DOHH2 (cell line): ENCODE results near the gene EPHB1.
"Not testable (repeated sequence)": the region's sequence is repeated elsewhere in the genome, so short reads cannot be mapped to it uniquely, and the experiment has no call there.

Experiments
- H3F3A ChIP-seq: fragments of 200-600 bp; sonication (generic), shearing (Covaris generic); 2 replicates; pipeline ENCODE4 v1.6.0; 2016; ENCODE audit warnings: antibody characterized with exemption, mild to moderate bottlenecking; ENCODE audit not compliant: control insufficient read depth, insufficient read depth
- H3K27ac ChIP-seq: fragments of 200-600 bp; sonication (generic); 2 replicates; pipeline ENCODE4 v1.5.1; 2014; ENCODE audit warnings: low read depth, mild to moderate bottlenecking, low read length, moderate library complexity
- H3K27me3 ChIP-seq: fragments of 200-600 bp; sonication (generic); 2 replicates; pipeline ENCODE4 v1.6.1; 2014; ENCODE audit warnings: mild to moderate bottlenecking, low read length, mixed read lengths; ENCODE audit not compliant: control insufficient read depth
- H3K36me3 ChIP-seq: fragments of 200-600 bp; sonication (generic); 2 replicates; pipeline ENCODE4 v1.6.1; 2014; ENCODE audit warnings: mild to moderate bottlenecking, low read length, moderate library complexity, mixed read lengths; ENCODE audit not compliant: control insufficient read depth
- H3K4me1 ChIP-seq: fragments of 200-600 bp; sonication (generic); 2 replicates; pipeline ENCODE4 v1.6.1; 2014; ENCODE audit warnings: mild to moderate bottlenecking, low read length, mixed read lengths; ENCODE audit not compliant: control insufficient read depth
- H3K4me2 ChIP-seq: fragments of 200-600 bp; sonication (generic); 2 replicates; pipeline ENCODE4 v1.6.0; 2014; ENCODE audit warnings: mild to moderate bottlenecking, low read length, moderate library complexity
- H3K4me3 ChIP-seq: fragments of 200-600 bp; sonication (generic); 2 replicates; pipeline ENCODE4 v1.5.1; 2014; ENCODE audit warnings: mild to moderate bottlenecking, low read length, mixed read lengths
- H3K79me2 ChIP-seq: fragments of 200-600 bp; sonication (generic); 2 replicates; pipeline ENCODE4 v1.6.1; 2014; ENCODE audit warnings: mild to moderate bottlenecking, low read length, mixed read lengths; ENCODE audit not compliant: control insufficient read depth
- H3K9me2 ChIP-seq: fragments of 200-600 bp; sonication (generic); replicated peaks from 2 replicates; pipeline ENCODE4 v1.6.1; 2014; ENCODE audit warnings: mild to moderate bottlenecking, low read length, mixed read lengths; ENCODE audit not compliant: control insufficient read depth
- H3K9me3 ChIP-seq: fragments of 200-600 bp; sonication (generic); 2 replicates; pipeline ENCODE4 v1.6.1; 2014; ENCODE audit warnings: antibody characterized with exemption, low read length, mixed read lengths; ENCODE audit not compliant: control insufficient read depth, insufficient read depth
- H4K20me1 ChIP-seq: fragments of 200-600 bp; sonication (generic); 2 replicates; pipeline ENCODE4 v1.6.0; 2014; ENCODE audit warnings: low read depth, mild to moderate bottlenecking, antibody characterized with exemption, low read length, moderate library complexity; ENCODE audit not compliant: control insufficient read depth, insufficient read depth
- EZH2phosphoT487 ChIP-seq: fragments of 200-600 bp; sonication (generic); IDR thresholded peaks from 2 replicates; pipeline ENCODE4 v1.6.1; 2017; ENCODE audit warnings: borderline replicate concordance, mild to moderate bottlenecking, antibody characterized with exemption, low read length, moderate library complexity, mixed read lengths
- TF ChIP-seq, protein P1 (sequence below): fragments of 200-600 bp; sonication (generic); IDR thresholded peaks from one replicate; pipeline ENCODE4 v1.5.1; 2014; ENCODE audit warnings: antibody characterized with exemption, mild to moderate bottlenecking, low read depth, low read length; ENCODE audit not compliant: poor library complexity, severe bottlenecking

The EPHB1 gene

DNA sequence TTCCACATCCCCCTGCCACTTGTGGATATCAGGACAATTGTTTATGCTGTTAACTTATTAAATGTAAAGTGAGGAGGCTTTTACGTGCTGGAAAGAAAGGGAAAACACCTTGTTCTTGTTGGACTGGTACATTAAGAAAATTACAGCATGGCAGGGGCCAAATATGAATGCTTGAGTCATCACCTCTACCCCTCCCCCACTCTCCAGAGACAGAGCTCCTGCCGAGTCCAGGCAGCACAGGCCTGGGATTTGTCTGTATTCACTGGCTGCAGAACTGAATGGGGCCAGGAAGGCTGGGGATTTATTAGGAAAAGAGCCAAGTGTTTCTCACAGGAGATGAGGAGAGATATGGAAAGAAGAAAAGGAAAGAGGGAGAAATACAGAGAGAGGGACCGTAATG, 308.9 kb downstream of the EPHB1 start:
- Histone ChIP-seq H3K27ac (no peak overlapping the region), H3F3A (no peaks in the 10 kb centered on the region), H3K4me2 (no peak overlapping the region), H3K4me1 (no peaks in the 10 kb centered on the region), H3K36me3 (no peaks in the 10 kb centered on the region), H3K27me3 (no peaks in the 10 kb centered on the region), H3K4me3 (no peak overlapping the region), H3K9me2 (no peaks in the 10 kb centered on the region), H4K20me1 (no peaks in the 10 kb centered on the region), H3K9me3 (no peaks in the 10 kb centered on the region), H3K79me2 (no peaks in the 10 kb centered on the region)
- no peak for TF ChIP-seq EZH2phosphoT487
- TF ChIP-seq, protein P1, sequence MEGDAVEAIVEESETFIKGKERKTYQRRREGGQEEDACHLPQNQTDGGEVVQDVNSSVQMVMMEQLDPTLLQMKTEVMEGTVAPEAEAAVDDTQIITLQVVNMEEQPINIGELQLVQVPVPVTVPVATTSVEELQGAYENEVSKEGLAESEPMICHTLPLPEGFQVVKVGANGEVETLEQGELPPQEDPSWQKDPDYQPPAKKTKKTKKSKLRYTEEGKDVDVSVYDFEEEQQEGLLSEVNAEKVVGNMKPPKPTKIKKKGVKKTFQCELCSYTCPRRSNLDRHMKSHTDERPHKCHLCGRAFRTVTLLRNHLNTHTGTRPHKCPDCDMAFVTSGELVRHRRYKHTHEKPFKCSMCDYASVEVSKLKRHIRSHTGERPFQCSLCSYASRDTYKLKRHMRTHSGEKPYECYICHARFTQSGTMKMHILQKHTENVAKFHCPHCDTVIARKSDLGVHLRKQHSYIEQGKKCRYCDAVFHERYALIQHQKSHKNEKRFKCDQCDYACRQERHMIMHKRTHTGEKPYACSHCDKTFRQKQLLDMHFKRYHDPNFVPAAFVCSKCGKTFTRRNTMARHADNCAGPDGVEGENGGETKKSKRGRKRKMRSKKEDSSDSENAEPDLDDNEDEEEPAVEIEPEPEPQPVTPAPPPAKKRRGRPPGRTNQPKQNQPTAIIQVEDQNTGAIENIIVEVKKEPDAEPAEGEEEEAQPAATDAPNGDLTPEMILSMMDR: no peak

DNA sequence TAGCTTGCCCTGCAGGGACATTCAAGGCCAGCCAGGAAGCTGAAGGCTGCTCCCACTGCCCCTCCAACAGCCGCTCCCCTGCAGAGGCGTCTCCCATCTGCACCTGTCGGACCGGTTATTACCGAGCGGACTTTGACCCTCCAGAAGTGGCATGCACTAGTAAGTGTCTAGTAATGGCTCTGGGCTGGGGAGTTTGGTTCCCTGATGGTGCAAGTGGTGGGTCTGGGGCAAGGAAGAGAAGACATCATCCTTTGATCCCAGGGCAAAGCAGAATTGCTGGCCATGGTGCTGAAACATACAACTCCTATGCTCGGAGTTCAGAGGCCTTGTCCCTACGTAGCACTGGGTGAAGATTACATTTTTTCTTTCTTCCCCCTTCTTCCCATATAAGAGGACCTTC, 311.4 kb downstream of the EPHB1 start:
- TF ChIP-seq EZH2phosphoT487: no peak
- TF ChIP-seq, protein P1: no peak
- H4K20me1 ChIP-seq: no peaks in the 10 kb centered on the region
- no peak overlapping the region for H3K27ac ChIP-seq

DNA sequence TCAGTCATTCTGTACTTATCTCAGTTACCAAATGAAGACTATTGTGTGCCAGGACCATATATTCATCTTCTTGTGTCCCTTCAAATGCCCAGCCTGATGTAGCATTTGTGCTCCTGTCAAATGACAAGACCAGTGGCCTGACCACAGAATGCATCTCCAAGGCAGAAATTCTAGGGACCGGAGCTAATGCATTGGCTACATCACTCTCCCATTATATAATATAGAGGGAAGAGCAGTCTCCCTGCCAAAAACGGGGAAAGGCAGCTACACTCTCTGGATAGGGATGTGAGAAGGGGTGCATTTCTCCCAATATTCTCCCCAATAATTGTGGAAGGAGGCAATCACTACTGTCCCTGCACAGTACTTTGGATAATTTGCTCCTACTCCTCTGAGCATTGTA, 312.0 kb downstream of the EPHB1 start:
- H3K27me3 ChIP-seq: no peaks in the 10 kb centered on the region
- no peaks in the 10 kb centered on the region for H3F3A ChIP-seq
- H3K4me1 ChIP-seq: no peaks in the 10 kb centered on the region
- no peaks in the 10 kb centered on the region for H4K20me1 ChIP-seq
- H3K9me3 ChIP-seq: no peaks in the 10 kb centered on the region
- H3K4me3 ChIP-seq: no peak overlapping the region
- no peaks in the 10 kb centered on the region for H3K79me2 ChIP-seq
- H3K36me3 ChIP-seq: no peaks in the 10 kb centered on the region
- no peak overlapping the region for H3K4me2 ChIP-seq
- no peak overlapping the region for H3K27ac ChIP-seq
- TF ChIP-seq, protein P1: no peak
- no peak for TF ChIP-seq EZH2phosphoT487
- no peaks in the 10 kb centered on the region for H3K9me2 ChIP-seq

More for the DNA sequence above, 311.4 kb downstream of the EPHB1 start:
- Histone ChIP-seq H3K9me2 (no peaks in the 10 kb centered on the region), H3K36me3 (no peaks in the 10 kb centered on the region), H3K79me2 (no peaks in the 10 kb centered on the region), H3K4me2 (no peak overlapping the region), H3K4me1 (no peaks in the 10 kb centered on the region), H3K4me3 (no peak overlapping the region), H3K27me3 (no peaks in the 10 kb centered on the region), H3K9me3 (no peaks in the 10 kb centered on the region), H3F3A (no peaks in the 10 kb centered on the region)

DNA sequence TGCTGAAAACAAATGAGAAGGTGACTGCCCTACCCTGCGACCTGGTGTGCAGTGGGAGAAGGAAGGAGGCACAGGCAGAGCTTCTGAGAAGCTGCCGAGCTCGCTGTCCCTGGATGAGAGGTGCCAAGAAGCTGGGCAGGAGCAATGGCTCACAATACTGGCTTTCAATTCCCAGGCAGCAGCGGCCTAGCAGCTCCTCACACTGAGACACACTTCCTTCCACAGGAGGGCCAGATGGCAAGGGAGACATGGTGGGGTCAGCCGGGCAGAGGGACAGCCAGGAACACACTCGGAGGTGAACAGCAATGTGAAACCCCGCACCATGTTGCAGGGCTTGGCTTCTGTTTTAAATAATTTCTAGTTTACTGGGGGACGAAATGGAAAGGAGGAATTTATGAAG, 314.6 kb downstream of the EPHB1 start:
- no peaks in the 10 kb centered on the region for H3K4me1 ChIP-seq
- H3K79me2 ChIP-seq: no peaks in the 10 kb centered on the region
- no peak for TF ChIP-seq EZH2phosphoT487
- TF ChIP-seq, protein P1: no peak
- no peaks in the 10 kb centered on the region for H3F3A ChIP-seq
- H3K36me3 ChIP-seq: no peaks in the 10 kb centered on the region
- H3K27me3 ChIP-seq: no peaks in the 10 kb centered on the region
- H3K27ac ChIP-seq: no peak overlapping the region
- H3K9me3 ChIP-seq: no peaks in the 10 kb centered on the region
- no peaks in the 10 kb centered on the region for H3K9me2 ChIP-seq
- H3K4me2 ChIP-seq: no peak overlapping the region
- no peaks in the 10 kb centered on the region for H4K20me1 ChIP-seq
- H3K4me3 ChIP-seq: no peak overlapping the region

DNA sequence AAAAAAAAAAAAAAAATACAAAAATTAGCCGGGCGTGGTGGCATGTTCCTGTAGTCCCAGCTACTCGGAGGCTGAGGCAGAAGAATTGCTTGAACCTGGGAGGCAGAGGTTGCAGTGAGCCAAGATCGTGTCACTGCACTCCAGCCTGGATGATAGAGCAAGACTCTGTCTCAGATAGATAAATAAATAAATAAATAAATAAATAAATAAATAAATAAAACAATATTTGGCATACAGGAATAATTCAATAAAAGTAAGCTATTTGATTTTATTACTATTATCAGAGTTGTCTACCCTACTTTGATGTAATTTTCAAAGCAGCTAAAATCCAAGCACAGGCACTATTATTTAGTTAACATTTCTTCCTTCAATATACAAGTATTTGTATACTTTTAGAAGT, 319.5 kb downstream of the EPHB1 start:
- not testable (repeated sequence) for H3K9me3 ChIP-seq, H3K4me2 ChIP-seq, H3K9me2 ChIP-seq, H3K36me3 ChIP-seq, H3K27ac ChIP-seq, H3K4me3 ChIP-seq, H3F3A ChIP-seq, H3K79me2 ChIP-seq, H3K4me1 ChIP-seq, H4K20me1 ChIP-seq, H3K27me3 ChIP-seq
